COR-L47 (cell line): ENCODE results near the gene OR6P1.

Experiments
- DNase-seq: peaks from one replicate; lab custom pipeline; 2025; lab: John Stamatoyannopoulos, UW

OR6P1 gene, protein sequence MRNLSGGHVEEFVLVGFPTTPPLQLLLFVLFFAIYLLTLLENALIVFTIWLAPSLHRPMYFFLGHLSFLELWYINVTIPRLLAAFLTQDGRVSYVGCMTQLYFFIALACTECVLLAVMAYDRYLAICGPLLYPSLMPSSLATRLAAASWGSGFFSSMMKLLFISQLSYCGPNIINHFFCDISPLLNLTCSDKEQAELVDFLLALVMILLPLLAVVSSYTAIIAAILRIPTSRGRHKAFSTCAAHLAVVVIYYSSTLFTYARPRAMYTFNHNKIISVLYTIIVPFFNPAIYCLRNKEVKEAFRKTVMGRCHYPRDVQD

DNA sequence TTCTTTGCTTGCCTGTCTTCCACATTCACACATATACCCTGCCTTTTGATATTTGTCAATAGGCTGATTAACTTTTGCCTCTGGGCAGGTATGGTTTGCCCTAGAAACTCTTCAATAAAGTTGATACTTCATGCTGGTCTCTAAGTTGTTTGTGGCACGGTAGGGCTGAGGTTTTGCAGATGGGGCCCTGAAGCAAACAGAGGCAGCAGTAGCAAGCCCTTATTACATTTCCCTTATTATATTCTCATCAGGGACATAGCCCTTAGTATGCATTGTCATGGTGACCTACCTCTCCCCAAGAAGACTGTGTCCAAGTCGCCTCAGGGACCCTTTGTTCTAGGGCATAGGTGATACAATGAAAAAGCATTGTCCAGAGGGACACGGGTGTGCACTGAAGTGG is at the start of gene OR6P1:
TSS of gene OR6P1 (minus strand) at position 101 of the 400 bp plus-strand sequence. CDS start 6,976 bp downstream, outside the sequence.
- no peak for DNase-seq

DNA sequence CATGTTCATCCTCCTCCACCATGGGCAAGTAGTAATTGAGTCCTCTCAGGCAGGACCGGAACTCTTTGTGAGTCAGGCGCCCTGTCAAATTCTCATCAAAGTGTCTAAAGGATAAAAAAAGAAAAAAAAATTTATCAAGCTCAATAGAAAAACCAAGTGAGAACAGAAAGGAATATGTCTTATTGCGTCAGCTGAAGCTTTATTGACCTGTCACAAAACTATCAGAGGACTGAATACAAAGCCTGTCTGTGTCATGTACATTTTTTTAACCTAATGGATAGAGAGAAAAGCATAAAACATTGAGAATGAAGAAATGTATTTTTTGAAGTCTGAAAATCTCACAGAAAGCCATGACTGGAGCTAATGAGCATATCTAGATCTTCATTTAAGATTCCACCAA is 43.4 kb upstream of the OR6P1 start:
- no peak for DNase-seq

DNA sequence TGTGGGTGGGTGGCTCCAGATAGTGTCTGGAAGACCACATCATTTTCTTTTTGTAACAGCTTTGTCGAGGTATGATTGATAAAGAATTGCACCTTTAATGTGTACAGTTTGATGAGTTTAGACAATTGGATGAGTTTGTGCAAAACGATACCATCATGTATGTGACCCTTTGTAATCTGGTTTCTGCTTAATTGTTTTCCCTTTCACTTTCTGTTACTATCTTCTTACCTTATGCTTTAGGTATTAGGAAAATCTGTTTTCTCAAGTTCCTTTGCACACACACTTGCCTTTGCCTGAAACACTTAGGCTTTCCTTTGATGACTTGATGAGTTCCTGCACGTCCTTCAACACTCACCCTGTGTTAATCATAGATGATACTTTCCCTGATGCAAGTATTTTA is 41.5 kb upstream of the OR6P1 start:
- DNase-seq: no peak

DNA sequence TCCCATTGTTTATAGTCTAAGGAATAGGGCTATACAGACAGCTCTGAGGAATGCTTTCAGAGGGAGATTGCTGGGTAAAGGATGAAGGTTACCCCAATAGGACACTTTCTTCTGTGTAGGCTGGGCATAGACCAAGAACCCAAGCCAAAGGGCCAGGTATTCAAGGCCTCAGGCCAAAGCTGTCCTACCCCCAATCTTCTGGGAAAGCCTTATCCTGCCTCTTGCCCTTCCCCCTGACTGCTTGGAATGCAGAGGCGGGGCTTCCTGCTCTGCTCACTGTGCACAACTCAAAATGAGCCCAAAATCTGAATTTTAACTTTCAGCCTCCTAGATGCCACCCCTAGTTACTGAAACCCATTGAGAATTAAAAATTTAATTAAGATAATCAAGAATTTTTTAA is 36.9 kb upstream of the OR6P1 start:
- no peak for DNase-seq

DNA sequence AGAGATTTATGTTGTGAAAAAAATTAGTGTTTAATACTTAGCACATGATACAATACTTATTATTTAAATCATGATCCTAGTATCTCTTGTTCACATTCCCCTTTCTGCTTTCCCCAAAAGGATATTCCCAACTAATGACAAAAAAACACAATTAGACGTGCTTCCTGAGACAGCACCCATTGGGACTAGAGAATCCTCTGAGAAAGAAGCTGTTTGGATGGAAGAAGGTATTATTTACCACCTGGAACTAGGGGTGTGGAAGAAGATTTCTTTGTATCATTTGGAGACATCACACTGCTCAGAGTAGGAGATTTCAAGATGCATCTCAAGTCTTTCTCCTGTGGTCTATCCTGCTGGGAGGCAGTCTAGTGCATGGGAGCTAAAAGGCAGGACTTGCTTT is 34.6 kb upstream of the OR6P1 start, which contains the start of gene OR10Z1:
TSS of gene OR10Z1 (plus strand) at position 301 of the 400 bp plus-strand sequence. CDS start 1,171 bp downstream, outside the sequence.
- DNase-seq: no peak

DNA sequence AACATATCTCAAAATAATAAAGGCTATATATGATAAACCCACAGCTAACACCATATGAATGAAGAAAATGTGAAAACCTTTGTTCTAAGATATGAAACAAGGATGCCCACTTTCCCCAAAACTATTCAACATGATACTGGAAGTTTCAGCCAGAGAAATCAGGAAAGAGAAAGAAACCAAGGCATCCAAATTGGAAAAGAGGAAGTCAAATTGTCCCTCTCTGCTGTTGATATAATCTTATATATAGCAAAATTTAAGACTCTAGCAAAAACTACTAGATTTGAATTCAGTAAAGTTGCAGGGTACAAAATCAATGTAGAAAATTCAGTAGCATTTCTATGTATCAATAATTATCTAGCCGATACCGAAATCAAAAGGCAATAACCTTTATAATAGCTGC is 30.4 kb upstream of the OR6P1 start:
- no peak for DNase-seq

DNA sequence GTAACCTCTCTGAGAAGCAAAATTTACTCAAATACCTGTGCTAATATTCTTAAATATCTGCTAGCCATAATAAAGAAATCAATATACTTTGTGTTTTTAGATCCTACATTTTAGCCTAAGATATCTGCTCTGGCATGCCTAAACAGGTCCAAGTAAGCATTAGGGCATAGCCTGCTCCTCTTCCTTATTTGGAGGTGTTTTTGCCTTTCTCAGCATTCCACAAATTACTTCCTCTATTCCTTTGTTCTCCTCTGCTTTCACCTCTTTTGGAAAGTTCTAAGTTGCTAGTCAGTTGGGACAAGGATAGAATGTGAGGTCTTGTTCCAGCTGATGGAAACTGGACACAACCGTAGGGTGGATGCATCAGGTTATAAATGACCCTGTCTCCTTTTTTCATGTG is 16.6 kb upstream of the OR6P1 start:
- DNase-seq: no peak

DNA sequence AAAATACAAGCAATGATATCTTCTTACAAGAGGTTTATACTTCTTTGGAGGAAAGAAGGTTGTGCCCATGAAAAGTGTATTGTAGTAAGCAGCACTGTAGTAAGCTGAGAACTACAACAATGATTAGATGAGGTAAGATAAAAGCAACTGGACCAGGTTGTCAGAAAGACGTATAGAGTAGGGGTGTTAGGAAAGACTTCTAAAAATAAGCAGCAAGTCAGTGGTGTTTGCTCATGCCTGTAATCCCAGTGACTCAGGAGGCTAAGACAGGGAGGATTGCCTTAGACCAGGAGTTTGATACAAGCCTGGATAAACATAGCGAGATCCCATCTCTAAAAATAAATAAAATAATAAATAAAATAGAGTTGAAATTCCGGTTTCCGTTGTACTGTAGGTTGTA is 13.6 kb upstream of the OR6P1 start:
- DNase-seq: no peak

DNA sequence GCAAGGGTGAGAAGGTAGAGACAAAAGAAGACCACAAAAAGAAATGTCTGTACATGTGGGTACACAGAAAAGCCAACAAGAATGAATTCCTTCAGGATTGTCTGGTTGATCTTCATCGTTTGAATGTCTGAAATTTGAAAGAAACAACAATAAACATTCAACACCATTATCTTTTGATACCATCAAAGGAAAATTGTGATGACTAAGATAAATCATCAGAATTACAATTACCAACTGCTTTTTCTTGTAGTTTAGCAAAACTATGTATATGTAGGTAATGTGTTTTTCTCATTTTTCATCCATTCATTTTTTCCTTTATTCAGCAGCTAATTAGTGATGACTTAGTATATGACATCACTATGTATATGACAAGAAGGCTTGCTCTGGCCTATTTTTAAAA is 9.4 kb upstream of the OR6P1 start, which contains the start of gene OR10X1:
TSS of gene OR10X1 (minus strand) at position 167 of the 400 bp plus-strand sequence. CDS start at position 167, 0 bp downstream.
- DNase-seq: no peak

DNA sequence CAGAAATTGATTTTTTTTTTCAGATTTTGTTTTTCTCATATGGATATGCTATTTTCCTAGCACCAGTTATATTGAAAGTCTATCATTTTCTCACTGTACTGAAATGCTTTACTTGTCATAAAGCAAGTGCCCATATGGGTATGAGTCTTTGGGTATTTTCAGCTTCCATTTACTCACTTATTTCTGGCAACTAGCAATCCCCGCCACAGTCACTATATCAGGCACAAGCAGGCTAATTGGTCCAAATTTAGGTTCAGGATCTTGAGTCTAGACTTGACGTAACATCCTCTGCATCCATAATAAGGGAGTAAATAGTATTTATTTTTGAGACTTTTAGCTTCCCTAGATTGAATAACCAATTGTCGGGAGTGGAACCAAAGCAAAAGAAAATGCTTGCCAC is 7.2 kb upstream of the OR6P1 start:
- DNase-seq: no peak

DNA sequence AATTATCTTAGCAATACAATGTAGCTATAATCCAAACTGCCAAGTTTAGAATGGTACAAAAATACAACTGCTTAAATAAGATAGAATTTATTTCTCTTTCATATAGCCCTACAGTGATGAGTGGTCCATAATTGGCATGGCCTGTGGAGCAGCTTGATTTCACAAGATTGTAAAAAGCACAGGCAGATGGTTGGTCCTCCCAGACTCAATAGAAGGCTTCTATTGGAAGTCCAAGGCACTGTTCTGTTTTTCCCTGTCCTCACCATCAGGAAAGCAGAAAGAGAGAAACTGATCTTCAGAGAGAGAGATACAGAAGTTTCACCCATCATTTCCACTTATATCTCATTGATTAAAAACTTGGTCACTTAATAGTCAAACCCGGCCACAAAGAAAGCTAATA is 1.8 kb upstream of the OR6P1 start:
- no peak for DNase-seq

DNA sequence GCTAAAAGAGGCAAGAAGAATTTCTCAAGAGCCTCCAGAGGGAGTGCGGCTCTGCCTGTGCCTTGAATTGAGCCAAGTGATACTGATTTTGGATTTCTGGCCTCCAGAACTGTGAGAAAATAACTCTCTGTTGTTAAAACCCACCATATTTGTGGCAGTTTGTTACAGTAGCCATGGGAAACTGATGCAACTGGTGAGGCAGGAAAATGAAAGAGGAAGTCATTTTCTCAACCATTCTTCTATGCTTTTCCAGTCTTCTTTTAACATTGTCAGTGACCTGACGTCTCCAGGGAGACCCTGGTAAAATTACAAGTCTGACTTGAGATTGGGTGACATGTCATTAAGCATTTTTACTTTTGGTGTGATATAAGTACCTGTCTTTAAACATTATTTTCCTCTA is 5.8 kb downstream of the OR6P1 start:
- DNase-seq: no peak

DNA sequence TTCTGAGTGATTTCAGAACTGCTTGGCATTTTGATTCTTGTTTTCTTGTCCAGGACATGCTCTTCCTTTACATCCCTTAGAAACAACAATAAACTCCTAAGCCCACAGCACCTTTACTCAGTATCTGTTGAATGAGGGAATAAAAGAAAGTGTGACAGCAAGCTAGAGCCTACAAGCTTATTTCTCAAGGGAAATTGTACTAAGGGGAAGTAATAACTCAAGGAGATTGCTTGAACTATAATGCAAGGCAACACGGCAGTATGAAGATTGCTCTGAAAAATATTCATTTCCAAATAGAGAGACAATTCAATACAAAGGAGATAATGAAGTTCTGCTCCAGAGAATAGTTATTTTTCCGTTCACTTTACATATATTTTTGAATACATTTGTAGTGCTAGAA is 6.5 kb downstream of the OR6P1 start:
- DNase-seq: no peak

DNA sequence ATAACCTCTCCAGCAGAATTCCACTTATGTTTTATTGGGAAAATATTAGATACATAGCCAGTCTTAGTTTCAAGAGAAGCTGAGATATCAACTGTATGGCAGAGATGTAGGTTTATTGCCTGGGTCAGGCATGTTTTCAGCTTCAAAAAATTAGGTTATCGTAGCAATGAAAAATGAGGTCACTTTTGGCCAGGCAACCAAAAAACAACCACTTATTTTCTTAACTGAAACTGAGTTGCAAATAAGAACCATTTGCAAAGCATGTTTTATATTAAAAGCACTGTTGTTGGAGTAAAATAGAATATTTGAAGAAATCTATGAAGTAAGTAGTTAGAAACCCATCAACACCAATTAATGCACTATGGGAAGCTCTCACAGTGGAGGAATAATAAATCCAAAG is 10.7 kb downstream of the OR6P1 start:
- DNase-seq: no peak

DNA sequence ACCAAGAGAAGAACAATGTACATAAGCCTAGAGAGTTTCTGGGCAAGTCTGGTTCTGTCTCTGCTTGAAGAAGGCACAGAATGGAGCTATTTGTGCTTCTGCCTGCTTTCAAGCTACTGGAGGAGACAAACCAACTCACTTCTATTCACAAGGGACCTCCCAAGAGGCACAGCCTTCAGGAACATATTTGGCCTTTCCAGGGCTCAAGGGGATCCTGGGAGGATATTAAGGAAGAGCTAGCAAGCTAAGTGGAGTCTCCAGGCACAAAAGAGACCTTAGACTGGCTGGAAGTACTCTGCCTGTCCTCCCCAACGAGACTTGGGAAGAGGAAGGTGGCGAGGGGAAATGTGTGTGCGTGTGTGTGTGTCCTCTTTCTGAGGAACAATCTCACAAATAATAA is 16.0 kb downstream of the OR6P1 start, which contains the start of gene OR6Y1:
TSS of gene OR6Y1 (minus strand) at position 54 of the 400 bp plus-strand sequence. CDS start 6,300 bp downstream, outside the sequence.
- no peak for DNase-seq

DNA sequence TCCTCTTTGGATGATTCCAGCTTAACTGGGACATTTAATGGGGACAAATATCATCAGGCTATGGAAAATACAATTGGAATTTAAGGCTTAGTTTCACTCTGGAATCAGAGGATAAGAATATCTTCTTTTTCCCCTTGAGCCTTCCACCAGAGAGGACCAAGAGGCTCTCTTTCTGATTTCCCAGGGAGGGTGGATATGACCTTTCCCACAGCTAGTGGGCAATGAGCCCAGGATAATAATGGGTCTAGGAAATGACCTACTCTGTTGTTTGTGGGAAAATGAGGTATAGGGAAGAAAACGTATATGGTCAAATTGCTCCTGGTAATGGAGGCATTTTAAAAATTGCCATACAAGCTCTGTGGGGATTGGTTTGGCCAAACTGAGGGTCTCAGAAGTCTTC is 18.1 kb downstream of the OR6P1 start:
- no peak for DNase-seq

DNA sequence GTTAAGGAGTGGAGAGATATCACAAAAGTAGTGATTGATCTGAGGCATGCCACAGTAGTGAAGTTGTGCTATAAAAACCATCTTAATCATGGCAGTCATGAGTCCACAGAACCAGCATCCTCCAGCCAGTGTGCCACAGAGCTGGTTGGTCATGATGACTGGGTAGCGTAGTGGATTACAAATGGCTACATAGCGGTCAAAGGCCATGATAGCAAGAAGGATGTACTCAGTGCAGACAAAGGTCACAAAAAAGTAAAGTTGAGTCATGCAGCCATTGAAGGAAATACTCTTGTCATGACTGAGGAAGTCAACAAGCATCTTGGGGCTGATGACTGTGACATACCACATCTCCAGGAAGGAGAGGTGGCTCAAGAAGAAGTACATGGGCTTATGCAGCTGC is 22.8 kb downstream of the OR6P1 start:
- DNase-seq: no peak

DNA sequence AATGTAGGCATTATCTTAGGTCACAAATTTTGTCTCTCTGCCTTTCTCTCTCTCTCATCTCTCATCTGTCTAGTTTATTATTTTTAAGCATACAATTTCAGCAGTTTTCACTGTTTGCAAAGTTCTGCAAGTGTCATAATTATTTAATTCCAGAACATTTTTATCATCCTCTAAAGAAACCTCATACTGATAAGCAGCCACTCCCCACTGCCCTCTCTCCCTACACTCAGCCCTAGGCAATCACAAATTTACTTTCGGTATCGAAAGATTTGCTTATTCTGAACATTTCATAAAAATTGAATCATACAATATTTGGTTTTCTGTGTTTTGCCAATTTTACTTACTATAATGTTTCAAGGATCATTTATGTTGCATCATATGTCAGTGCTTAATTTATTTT is 32.8 kb downstream of the OR6P1 start:
- DNase-seq: no peak

DNA sequence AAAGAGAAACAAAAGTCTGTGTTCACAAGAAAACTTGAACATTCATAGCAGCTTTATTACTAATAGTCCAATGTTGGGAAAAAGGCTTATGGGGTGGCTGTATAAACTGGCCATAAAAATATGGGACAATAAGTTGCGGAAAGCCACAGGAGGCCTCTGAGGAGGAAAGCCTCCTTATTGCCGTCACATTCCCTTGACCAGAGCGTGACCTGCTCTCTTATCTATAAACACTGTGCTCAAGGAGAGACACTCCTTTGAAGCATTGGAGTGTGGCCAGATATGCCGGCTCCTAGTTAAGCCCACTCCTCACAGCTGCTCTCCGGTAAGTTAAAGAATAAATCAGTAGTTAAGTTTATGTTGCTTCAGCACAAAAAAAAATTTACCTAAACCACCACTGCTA is 35.9 kb downstream of the OR6P1 start:
- DNase-seq: no peak

DNA sequence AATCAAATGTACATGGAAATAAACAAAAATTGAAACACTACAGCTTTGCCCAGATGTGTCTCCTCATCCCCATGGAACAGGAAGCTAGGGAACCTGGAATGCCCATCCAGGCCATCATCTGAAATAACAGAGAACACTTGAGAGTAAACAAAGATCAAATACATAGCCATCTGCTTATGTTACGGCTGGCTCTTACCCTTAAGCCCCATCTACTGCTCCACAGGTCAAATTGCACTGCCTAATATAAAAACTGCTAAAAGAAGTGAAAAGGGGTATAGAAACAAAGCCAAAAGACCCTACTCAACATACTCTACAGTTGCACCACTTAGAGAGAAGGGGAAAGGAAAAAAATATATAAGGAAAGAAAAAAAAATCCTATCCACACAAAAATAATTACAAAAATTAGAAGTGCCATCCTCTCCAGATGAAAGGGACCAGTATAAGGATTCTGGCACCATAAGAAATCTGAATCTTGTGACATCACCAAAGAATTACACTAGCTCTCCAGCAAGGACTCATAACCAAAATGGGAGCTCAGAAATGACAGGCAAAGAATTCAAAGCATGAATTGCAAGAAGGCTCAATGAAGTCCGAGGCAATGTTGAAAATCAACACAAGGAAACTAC is 43.1 kb downstream of the OR6P1 start:
- no peak for DNase-seq

DNA sequence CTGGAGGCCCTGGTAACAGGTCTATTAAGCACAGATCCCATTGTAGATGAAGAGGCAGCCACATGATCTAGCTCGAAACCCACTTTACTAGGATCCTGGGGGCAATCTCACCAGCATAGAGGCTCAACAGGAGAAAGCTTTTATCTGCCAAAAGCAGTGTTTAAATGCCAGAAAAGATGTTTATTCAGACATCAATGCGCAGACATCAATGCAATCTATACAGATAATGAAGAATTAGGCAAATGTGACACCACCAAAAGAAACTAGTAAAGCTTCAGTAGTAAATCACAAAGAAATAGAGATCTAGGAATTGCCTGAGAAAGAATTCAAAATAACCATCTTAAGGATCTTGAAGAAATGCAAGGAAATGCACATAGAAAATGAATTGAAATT is 48.7 kb downstream of the OR6P1 start:
- DNase-seq: no peak

DNA sequence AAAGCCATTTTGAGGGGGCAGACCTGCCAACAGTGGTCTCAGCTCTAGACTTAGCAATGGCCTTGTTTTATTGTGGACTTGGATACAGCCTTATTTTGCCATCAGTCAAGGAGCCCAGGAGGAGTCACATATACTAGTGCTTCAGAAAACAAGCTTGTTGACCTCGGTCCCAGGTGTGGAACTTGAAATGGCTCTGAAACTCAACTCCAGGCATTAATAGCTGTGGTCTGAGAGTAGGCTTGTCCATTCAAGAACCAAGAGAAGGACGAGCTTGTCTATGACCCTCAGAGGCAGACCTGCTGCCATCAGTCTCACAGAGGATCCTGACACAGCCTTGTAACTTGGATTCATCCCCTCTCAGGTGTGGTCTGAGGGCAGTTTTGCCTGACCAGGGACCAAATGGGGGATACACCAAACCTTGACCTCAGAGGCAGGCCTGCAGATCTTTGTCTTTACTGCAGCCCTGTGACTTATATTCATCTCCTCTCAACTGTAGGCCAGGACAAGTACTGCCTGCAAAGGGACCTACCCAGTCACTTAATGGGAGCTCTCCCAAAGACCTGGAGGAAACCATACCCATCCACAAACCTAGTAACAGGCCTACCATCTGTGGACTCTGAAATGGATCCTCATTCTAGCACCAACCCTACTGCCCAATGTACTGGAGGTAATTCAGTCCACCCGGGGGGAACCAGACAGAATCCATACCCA is 49.3 kb downstream of the OR6P1 start:
- DNase-seq: no peak

DNA sequence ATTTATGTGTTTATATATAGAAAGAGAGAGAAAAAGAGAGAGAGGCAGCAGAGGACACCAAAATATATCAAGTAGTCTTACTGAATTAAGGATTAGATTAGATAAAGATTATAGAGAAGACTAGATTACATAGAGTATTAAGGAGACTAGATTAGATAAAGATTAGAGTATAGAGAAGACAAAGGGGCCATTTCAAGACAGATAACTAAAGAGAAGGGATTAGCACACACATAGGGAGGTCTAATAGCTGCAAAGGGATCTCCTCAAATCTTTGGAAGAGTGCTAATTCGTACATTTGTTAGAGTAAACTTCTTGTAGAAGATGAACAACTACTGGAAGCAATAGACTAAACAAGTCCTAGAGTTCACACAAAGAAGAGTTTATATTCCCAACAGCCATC is 50.4 kb downstream of the OR6P1 start:
- no peak for DNase-seq
